NCI-H226 (cell line): Measurements from ENCODE around the gene DENND1A.

Experiments used
- DNase-seq: peaks from one replicate; pipeline ENCODE4 v3.0.0-alpha.2; 2015

DENND1A gene

DNA sequence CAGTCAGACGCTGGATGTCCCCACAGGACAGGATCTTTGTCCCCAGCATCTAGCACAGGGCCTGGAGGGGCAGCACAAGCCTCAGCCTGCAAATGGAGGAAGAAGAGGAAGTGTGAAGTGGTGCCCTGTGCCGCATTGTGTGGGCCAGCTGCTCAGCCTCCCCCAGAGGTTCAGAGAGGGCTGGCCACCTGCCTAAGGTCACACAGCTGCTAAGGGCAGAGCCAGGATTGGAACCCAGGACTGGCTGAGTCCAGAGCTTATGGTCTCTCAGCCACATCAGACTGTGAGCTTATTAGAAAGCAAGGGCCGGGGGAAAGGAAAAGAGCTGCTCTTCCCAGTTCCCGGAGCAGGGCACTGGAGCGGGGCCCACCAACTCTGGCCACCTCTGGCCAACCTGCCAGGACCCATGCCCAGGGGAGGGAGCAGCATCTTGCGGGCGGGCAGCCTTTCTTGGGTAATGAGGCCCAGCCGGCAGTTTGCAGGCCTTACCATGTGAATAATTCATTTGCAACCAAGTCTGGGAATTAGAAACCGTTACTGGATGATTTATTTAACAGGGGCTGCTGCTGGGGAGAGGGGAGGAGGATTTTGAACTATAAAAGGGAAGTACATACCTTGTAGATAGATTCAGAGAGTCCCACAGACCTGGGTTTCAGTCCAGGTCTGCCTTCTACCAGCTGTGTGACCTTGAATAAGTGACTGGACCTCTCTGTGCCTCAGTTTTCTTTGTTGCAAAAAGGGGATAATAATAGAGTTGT lies 585.6 kb downstream of the DENND1A start:
- DNase-seq, result no peak

GRCh38 chr9:123343443-123344191 lies 586.3 kb downstream of the DENND1A start:
- DNase-seq, result no peak

- DNase-seq, result no peak
Measured at GRCh38 chr9:123342247-123342646, 587.7 kb downstream of the DENND1A start.

DNA sequence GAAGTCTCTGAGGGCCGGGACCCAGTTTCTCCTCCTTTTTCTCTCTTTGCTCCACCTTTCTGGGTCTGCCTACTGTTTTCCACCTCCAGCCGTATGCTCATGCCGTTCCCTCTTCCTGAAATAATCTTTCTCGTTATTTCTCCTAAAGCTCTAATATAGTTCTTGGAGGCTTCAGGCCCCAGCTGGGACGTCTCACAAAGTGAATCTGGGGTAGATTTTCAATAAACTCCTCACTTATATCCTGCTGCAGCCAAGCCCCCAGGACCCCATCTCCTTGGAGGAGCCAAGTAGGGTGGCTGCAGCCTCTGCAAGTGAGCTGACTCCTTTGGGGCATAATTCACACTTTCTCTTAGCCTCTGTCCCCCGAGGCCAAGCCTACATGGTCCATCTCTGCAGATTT lies 588.1 kb downstream of the DENND1A start:
- no peak for DNase-seq

DNA sequence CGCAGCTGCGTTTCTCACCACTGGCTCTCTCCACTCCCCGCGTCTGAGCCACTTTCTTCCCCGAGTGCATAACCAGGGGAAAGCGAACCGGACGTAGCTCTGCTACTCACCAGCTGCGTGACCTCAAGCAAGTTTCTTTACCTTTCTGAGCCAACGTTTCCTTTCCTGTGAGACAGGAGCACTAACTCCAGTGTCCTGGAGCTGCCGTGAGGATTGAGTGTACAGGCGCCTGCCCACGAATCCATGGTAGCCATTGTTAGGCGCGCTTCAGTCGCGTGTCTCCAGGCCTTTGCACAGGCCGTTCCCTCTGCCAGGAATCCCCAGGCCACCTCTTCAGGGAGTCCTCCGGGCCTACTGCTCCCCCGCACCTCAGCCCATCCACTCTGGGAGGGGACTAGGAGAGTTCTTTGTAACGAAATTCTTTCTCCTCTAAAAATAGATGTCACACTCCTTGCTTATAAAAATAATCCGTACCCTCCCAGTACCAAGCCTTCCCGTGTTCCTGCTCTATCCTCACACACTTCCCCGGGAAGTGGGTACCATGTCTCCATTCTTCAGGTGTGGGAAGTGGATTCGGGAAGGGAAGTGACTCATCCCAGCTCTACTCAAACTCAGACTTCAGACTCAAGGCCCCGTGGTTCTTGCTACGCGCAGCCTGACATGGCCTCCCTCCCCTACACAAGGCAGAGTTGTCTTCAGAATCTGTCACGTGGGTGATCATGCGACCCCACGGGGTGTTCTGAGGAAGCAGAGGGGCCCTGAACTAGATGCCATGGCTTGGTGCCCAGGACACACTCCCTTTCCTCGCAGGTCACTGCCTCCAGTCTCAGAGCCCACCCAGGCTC lies 590.0 kb downstream of the DENND1A start:
- peak; percentile 55 for DNase-seq

DNA sequence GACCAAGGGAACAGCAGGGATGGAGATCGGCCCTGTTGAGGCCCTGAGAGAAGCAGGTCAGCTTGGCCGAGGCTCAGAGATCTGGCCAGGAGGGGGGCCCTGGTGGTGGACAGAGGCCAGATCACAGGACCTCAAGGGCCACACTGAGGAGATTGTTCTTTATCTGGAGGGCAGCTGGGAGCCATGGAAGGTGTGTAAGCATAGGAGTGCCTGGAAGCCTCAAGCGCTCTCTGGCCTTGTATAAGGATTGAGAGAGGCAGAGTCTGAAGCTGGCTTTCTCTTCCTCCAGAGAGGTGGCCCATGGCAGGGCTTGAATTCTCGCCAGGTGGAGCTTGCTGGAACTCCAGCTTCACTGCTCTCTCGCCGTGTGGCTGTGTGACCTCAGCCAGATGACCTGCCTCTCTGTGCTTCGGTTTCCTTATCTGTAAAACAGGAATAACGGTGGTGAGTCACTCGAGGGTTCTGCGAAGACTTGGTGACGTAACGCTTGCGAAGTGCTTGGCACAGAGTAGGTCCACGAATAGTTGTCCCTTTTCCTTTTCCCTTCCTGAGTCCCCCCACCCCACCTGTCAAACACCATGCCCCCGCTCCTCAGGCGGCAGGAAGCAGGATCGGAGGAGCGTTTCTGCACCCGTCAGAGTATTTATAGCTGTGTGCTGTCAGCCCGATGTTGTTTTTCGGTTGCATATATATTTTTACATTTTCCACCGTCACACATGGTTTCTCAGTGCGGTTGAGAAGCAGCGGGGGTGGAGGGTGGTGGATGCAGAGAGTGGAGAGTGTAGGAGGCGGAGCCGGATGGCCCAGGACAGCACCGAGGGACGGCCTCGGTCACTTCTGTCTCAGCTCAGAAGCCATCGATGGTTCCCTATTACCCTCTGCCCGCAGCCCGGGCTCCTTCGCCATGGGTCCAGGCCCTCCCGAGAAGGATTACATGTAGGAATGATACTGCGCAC lies 590.9 kb downstream of the DENND1A start:
- no peak for DNase-seq

DNA sequence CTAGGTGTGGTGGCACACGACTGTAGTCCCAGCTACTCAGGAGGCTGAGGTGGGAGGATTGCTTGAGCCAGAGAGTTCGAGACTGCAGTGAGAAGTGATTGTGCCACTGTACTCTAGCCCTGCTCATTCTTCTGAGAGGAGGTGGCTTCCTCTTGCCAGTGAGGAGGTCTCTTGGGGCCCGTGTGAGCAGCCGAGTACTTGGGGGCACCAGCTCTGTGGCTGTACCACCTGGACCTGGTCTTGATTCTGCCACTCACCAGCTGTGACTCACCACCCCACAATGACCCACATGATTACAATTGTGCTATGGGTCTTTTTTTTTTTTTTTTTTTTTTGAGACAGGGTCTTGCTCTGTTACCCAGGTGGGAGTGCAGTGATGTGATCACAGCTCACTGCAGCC lies 592.0 kb downstream of the DENND1A start:
- no peak for DNase-seq

GRCh38 chr9:123336959-123337358 lies 593.0 kb downstream of the DENND1A start:
- DNase-seq, result no peak

DNA sequence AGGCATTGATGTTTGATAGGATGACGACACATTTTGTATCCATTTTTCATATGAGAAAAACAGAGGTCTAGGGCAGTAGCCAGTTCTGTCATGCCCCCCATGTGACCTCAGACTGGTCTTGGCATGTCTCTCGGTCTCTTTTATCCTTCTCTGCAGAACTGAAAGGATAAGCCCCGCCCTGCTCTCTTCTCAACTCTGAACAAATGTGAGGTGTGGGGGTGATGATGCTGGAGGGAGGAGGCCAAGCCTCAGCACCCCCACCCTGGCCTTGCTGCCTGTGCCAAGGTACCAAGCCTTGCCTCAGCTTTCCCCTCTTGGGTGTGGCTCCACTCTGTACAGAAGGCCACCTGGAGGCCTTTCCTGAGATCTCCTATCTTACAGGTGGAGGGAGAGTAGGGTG lies 593.5 kb downstream of the DENND1A start:
- DNase-seq, result peak; percentile 35

- no peak for DNase-seq
Measured at GRCh38 chr9:123335986-123336329, 594.0 kb downstream of the DENND1A start.

- DNase-seq, result peak; percentile 93
Measured at GRCh38 chr9:123335193-123335985, 594.5 kb downstream of the DENND1A start.

GRCh38 chr9:123334639-123335038 lies 595.3 kb downstream of the DENND1A start:
- DNase-seq, result no peak

GRCh38 chr9:123333058-123333669 lies 596.8 kb downstream of the DENND1A start:
- DNase-seq, result peak; percentile 61

GRCh38 chr9:123331346-123332060 lies 598.4 kb downstream of the DENND1A start:
- no peak for DNase-seq
